Renal cortical epithelial cell (primary cell): ENCODE results near the gene CFL1. TPM values are rescaled to one million over a fixed set of nuclear protein-coding genes. Genes with fewer than 3 reads are reported as not detected.
"Not testable (repeated sequence)": the region's sequence is repeated elsewhere in the genome, so short reads cannot be mapped to it uniquely, and the experiment has no call there.

Experiments
- DNase-seq: peaks from one replicate; pipeline ENCODE4 v3.0.0-alpha.2; 2011; ENCODE audit warnings: low read depth
- total RNA-seq: library from RNA; depleted of rRNA; stranded (reverse); fragments of >200 nt; gene quantifications from 2 replicates; pipeline ENCODE4 v1.2.3, GENCODE V29; 2014

The CFL1 gene
- total RNA-seq, 1 donor from 2014 or later, result 1,035 TPM

- peak; percentile 95 for DNase-seq
These were observed 1.3 kb upstream of the CFL1 start for GRCh38 chr11:65859095-65859811.

GRCh38 chr11:65858681-65859087, 704 bp upstream of the CFL1 start:
- DNase-seq, result no peak

- DNase-seq, result no peak
These were observed 504 bp downstream of the CFL1 start for GRCh38 chr11:65857500-65857852.

GRCh38 chr11:65856689-65857499, 1.1 kb downstream of the CFL1 start:
- DNase-seq, result peak; percentile 35

- DNase-seq, result no peak
These were observed 2.0 kb downstream of the CFL1 start for GRCh38 chr11:65855927-65856363.

- DNase-seq, result no peak
These were observed 2.8 kb downstream of the CFL1 start for GRCh38 chr11:65854852-65855837.

- no peak for DNase-seq
These were observed 3.8 kb downstream of the CFL1 start for GRCh38 chr11:65854161-65854592.

GRCh38 chr11:65853246-65853979, 4.6 kb downstream of the CFL1 start:
- DNase-seq, result no peak

- DNase-seq, result no peak
These were observed 5.3 kb downstream of the CFL1 start for GRCh38 chr11:65852508-65853245.

- no peak for DNase-seq
These were observed 6.0 kb downstream of the CFL1 start for GRCh38 chr11:65851811-65852507.

- DNase-seq, result no peak
These were observed 6.8 kb downstream of the CFL1 start for GRCh38 chr11:65851083-65851579.

GRCh38 chr11:65850217-65851082, 7.5 kb downstream of the CFL1 start:
- no peak for DNase-seq

GRCh38 chr11:65849771-65850216, 8.2 kb downstream of the CFL1 start:
- no peak for DNase-seq

GRCh38 chr11:65849366-65849765, 8.6 kb downstream of the CFL1 start:
- DNase-seq, result no peak

GRCh38 chr11:65848693-65849092, 9.3 kb downstream of the CFL1 start:
- not testable (repeated sequence) for DNase-seq

GRCh38 chr11:65847746-65848145, 10.2 kb downstream of the CFL1 start:
- no peak for DNase-seq

GRCh38 chr11:65844231-65844872, 13.6 kb downstream of the CFL1 start:
- DNase-seq, result no peak

GRCh38 chr11:65843811-65844210, 14.2 kb downstream of the CFL1 start:
- DNase-seq, result no peak
